ENCODE data around the gene CSDE1.
A peak's percentile ranks its signal among the peaks of the same experiment; 100 is the strongest.
"Not testable (repeated sequence)": the region's sequence is repeated elsewhere in the genome, so short reads cannot be mapped to it uniquely, and the experiment has no call there.

Gene CSDE1

DNA sequence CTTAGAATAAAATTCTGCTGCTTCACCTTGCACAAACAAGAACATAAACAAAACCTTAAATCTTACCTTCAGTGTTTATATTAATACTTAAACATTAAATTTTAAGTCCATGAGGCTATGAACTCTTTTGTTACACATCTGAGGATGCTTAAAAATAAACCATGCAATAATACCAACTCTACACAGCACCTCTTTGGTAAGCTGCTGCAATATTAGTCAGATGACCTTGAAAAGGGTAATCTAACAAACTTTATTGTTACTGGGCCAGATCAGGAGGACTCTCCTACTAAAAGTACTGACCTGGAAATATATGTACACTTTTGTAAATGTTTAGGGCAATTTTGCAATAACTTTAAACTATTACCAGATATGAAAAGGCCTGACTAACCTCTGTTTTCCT is 21.9 kb upstream of the CSDE1 start:
- H3K4me3 ChIP-seq (ENCODE audit: low read depth, low read length), result peak overlapping the region; percentile 96
- TF ChIP-seq, protein P1, sequence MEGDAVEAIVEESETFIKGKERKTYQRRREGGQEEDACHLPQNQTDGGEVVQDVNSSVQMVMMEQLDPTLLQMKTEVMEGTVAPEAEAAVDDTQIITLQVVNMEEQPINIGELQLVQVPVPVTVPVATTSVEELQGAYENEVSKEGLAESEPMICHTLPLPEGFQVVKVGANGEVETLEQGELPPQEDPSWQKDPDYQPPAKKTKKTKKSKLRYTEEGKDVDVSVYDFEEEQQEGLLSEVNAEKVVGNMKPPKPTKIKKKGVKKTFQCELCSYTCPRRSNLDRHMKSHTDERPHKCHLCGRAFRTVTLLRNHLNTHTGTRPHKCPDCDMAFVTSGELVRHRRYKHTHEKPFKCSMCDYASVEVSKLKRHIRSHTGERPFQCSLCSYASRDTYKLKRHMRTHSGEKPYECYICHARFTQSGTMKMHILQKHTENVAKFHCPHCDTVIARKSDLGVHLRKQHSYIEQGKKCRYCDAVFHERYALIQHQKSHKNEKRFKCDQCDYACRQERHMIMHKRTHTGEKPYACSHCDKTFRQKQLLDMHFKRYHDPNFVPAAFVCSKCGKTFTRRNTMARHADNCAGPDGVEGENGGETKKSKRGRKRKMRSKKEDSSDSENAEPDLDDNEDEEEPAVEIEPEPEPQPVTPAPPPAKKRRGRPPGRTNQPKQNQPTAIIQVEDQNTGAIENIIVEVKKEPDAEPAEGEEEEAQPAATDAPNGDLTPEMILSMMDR (IDR thresholded peaks at IDR 0.05; ENCODE audit: low read depth, low read length), result no peak
- no peak for TF ChIP-seq MYC (IDR thresholded peaks at IDR 0.05; ENCODE audit: low read depth, low read length)
- TF ChIP-seq, protein P2, sequence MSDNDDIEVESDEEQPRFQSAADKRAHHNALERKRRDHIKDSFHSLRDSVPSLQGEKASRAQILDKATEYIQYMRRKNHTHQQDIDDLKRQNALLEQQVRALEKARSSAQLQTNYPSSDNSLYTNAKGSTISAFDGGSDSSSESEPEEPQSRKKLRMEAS (IDR thresholded peaks at IDR 0.05; ENCODE audit: low read depth, low read length), result no peak
- no peak for TF ChIP-seq POLR2A (IDR thresholded peaks at IDR 0.05; ENCODE audit: extremely low read depth, insufficient read length)
- DNase-seq (ENCODE audit: low read depth), result no peak

GRCh38 chr1:114776726-114777125 is 18.9 kb upstream of the CSDE1 start:
- not testable (repeated sequence) for DNase-seq (ENCODE audit: low read depth)

DNA sequence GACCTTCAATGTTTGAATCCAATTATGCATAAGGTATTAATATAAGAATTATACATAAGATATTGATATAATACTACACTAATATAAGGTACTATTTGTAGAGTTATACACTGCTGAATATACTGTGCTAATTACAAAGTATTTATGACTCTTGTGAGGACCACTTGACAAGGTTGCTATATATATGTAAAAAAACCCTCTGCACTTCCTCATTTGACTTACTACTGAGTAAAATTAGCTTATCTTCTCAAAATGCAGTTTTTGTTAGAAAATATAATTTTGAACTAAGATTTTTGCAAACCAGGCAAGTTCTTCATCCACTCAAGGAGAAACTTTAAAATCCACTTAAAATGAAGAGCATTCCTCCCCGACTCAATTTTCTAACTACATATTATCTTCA is 14.2 kb upstream of the CSDE1 start:
- no peak for DNase-seq (ENCODE audit: low read depth)
- no peak overlapping the region for H3K4me3 ChIP-seq (ENCODE audit: low read depth, low read length)
- TF ChIP-seq, protein P1 (IDR thresholded peaks at IDR 0.05; ENCODE audit: low read depth, low read length), result no peak
- TF ChIP-seq, protein P2 (IDR thresholded peaks at IDR 0.05; ENCODE audit: low read depth, low read length), result no peak
- no peak for TF ChIP-seq POLR2A (IDR thresholded peaks at IDR 0.05; ENCODE audit: extremely low read depth, insufficient read length)
- no peak for TF ChIP-seq MYC (IDR thresholded peaks at IDR 0.05; ENCODE audit: low read depth, low read length)

More at GRCh38 chr1:114776726-114777125, 18.9 kb upstream of the CSDE1 start:
- not testable (repeated sequence) for H3K4me3 ChIP-seq (ENCODE audit: low read depth, low read length)

- no peak overlapping the region for H3K4me3 ChIP-seq (ENCODE audit: low read depth, low read length)
- TF ChIP-seq POLR2A (IDR thresholded peaks at IDR 0.05; ENCODE audit: extremely low read depth, insufficient read length) (no peak), MYC (IDR thresholded peaks at IDR 0.05; ENCODE audit: low read depth, low read length) (no peak)
- TF ChIP-seq, protein P2 (IDR thresholded peaks at IDR 0.05; ENCODE audit: low read depth, low read length), result no peak
- TF ChIP-seq, protein P1 (IDR thresholded peaks at IDR 0.05; ENCODE audit: low read depth, low read length), result no peak
- no peak for DNase-seq (ENCODE audit: low read depth)
Measured at GRCh38 chr1:114770989-114771388, 13.2 kb upstream of the CSDE1 start.

GRCh38 chr1:114764689-114765088 is 6.9 kb upstream of the CSDE1 start:
- DNase-seq (ENCODE audit: low read depth), result peak; percentile 19
- TF ChIP-seq POLR2A (IDR thresholded peaks at IDR 0.05; ENCODE audit: extremely low read depth, insufficient read length) (no peak), MYC (IDR thresholded peaks at IDR 0.05; ENCODE audit: low read depth, low read length) (no peak)
- TF ChIP-seq, protein P2 (IDR thresholded peaks at IDR 0.05; ENCODE audit: low read depth, low read length), result no peak
- TF ChIP-seq, protein P1 (IDR thresholded peaks at IDR 0.05; ENCODE audit: low read depth, low read length), result no peak
- no peak overlapping the region for H3K4me3 ChIP-seq (ENCODE audit: low read depth, low read length)

- peak; percentile 27 for DNase-seq (ENCODE audit: low read depth)
- H3K4me3 ChIP-seq (ENCODE audit: low read depth, low read length), result peak overlapping the region; percentile 97
- TF ChIP-seq MYC (IDR thresholded peaks at IDR 0.05; ENCODE audit: low read depth, low read length), result no peak
- TF ChIP-seq, protein P1 (IDR thresholded peaks at IDR 0.05; ENCODE audit: low read depth, low read length), result no peak
- TF ChIP-seq, protein P2 (IDR thresholded peaks at IDR 0.05; ENCODE audit: low read depth, low read length), result no peak
- no peak for TF ChIP-seq POLR2A (IDR thresholded peaks at IDR 0.05; ENCODE audit: extremely low read depth, insufficient read length)
Measured at GRCh38 chr1:114758256-114758832, 560 bp upstream of the CSDE1 start.

Data from NB4 (cell line).